ENCODE data around the gene MYRIP. TPM values are rescaled to one million over a fixed set of nuclear protein-coding genes. Genes with fewer than 3 reads are reported as not detected.
A peak's percentile ranks its signal among the peaks of the same experiment; 100 is the strongest.

Gene MYRIP
- total and polyA plus RNA-seq, 10 of the 15 experiments (the other 5 are each of a cell fraction or from before 2014, with no cell fraction given) = 0.03 to 0.08 (median 0.04) TPM; not detected in 6

- H3K9ac ChIP-seq (ENCODE audit: control insufficient read depth, insufficient read depth, low read length) = no peak overlapping the region
Measured at GRCh38 chr3:39810647-39811161, 1.3 kb downstream of the MYRIP start.

GRCh38 chr3:39811561-39811960 is 2.2 kb downstream of the MYRIP start:
- 79% methylated on average over 9 of the region's 9 CpGs for WGBS (ENCODE audit: insufficient coverage, insufficient replicate concordance, low lambda C conversion rate, missing lambda C conversion rate)
- Histone ChIP-seq H3K36me3 (ENCODE audit: control insufficient read depth in 2 of 2, insufficient read depth in 2 of 2, low read length in 1 of 2) (no peaks in the 10 kb centered on the region), H4K20me1 (ENCODE audit: control insufficient read depth, insufficient read depth) (no peaks in the 10 kb centered on the region), H3K9ac (ENCODE audit: control insufficient read depth, insufficient read depth, low read length) (no peak overlapping the region), H3K9me3 (replicated peaks; ENCODE audit: control insufficient read depth, insufficient read depth, low read length) (no peaks in the 10 kb centered on the region), H3K4me3 (no peak overlapping the region), H3K4me1 (ENCODE audit: control insufficient read depth, insufficient read depth, low read length) (no peaks in the 10 kb centered on the region), H3K27ac (ENCODE audit: control insufficient read depth, insufficient read depth) (no peak overlapping the region), H3K27me3 (replicated peaks in 1 of 2; ENCODE audit: control insufficient read depth in 2 of 2, insufficient read depth in 2 of 2, low read length in 1 of 2) (peaks cover 12 to 16% of the 10 kb centered on the region in 2 experiments), H3K4me2 (ENCODE audit: control insufficient read depth, insufficient read depth) (no peak overlapping the region), H2AFZ (ENCODE audit: control insufficient read depth, low read depth, low read length) (no peak overlapping the region), H3K79me2 (ENCODE audit: control insufficient read depth, insufficient read depth, low read length) (no peaks in the 10 kb centered on the region)
- FAIRE-seq (no peak), DNase-seq (ENCODE audit: low read depth, low spot score) (no peak), ATAC-seq (no peak)
- RAD21 ChIA-PET (ENCODE audit: unreplicated experiment) = interaction anchor here (1.2 kb wide), 1 partner anchor 367 kb away, joined by 5 read pairs; no protein-coding TSS in a partner anchor
- POLR2A ChIA-PET = no interaction called here
- CTCF ChIA-PET = interaction anchor here (1.5 to 4.2 kb wide), 3 partner anchors 53 to 372 kb away, joined by 5 to 34 read pairs (median 6); no protein-coding TSS in a partner anchor
- in situ Hi-C loops (cut with MboI) = loop anchor here (10.0 kb wide), 1 partner anchor 363 kb away; no protein-coding TSS in a partner anchor
- BruUV-seq (replicated peaks) = no TSS peak
- intact Hi-C loops (cut with micrococcal nuclease; ENCODE audit: unreplicated experiment) = loop anchor here (5.0 kb wide), 1 partner anchor 181 kb away; no protein-coding TSS in a partner anchor
- SMC1A ChIA-PET (ENCODE audit: uncharacterized antibody, unreplicated experiment) = no interaction called here
- TF ChIP-seq ZZZ3 (IDR thresholded peaks at IDR 0.05; ENCODE audit: control insufficient read depth, insufficient read length, low read depth) (no peak), CBFB (IDR thresholded peaks at IDR 0.05; ENCODE audit: low read depth) (no peak), TAF1 (IDR thresholded peaks at IDR 0.05; ENCODE audit: borderline replicate concordance, low read depth, low read length) (no peak), HDAC6 (IDR thresholded peaks at IDR 0.05; ENCODE audit: unreplicated experiment) (no peak), SRF (IDR thresholded peaks at IDR 0.05; ENCODE audit: low read depth in 2 of 2, low read length in 2 of 2) (no peak), ZNF592 (IDR thresholded peaks at IDR 0.05) (no peak), KDM1A (IDR thresholded peaks at IDR 0.05; ENCODE audit: borderline replicate concordance) (no peak), GATAD2B (conservative IDR thresholded peaks at IDR 0.05; ENCODE audit: low read depth) (no peak), GABPA (IDR thresholded peaks at IDR 0.05; ENCODE audit: low read depth) (no peak)
- TF ChIP-seq, protein P1, sequence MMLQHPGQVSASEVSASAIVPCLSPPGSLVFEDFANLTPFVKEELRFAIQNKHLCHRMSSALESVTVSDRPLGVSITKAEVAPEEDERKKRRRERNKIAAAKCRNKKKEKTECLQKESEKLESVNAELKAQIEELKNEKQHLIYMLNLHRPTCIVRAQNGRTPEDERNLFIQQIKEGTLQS (IDR thresholded peaks at IDR 0.05; ENCODE audit: borderline replicate concordance, extremely low read depth, low read depth, low read length) = no peak

More at GRCh38 chr3:39810647-39811161, 1.3 kb downstream of the MYRIP start:
- TF ChIP-seq EZH2 (IDR thresholded peaks at IDR 0.05; ENCODE audit: borderline replicate concordance, control insufficient read depth, low read depth, low read length) = 0 out of 2 replicates have a peak, but pooled peaks have one; percentile 56
- no peak for TF ChIP-seq IKZF2 (IDR thresholded peaks at IDR 0.05)
- FAIRE-seq (no peak), ATAC-seq (no peak), DNase-seq (ENCODE audit: low read depth, low spot score) (no peak)
- BruUV-seq (replicated peaks) = no TSS peak
- Histone ChIP-seq H3K27me3 (replicated peaks in 1 of 2; ENCODE audit: control insufficient read depth in 2 of 2, insufficient read depth in 2 of 2, low read length in 1 of 2) (peaks cover 12 to 18% of the 10 kb centered on the region in 2 experiments), H3K79me2 (ENCODE audit: control insufficient read depth, insufficient read depth, low read length) (no peaks in the 10 kb centered on the region), H4K20me1 (ENCODE audit: control insufficient read depth, insufficient read depth) (no peaks in the 10 kb centered on the region), H3K27ac (ENCODE audit: control insufficient read depth, insufficient read depth) (no peak overlapping the region), H3K4me1 (ENCODE audit: control insufficient read depth, insufficient read depth, low read length) (no peaks in the 10 kb centered on the region), H3K36me3 (ENCODE audit: control insufficient read depth in 2 of 2, insufficient read depth in 2 of 2, low read length in 1 of 2) (no peaks in the 10 kb centered on the region), H3K9me3 (replicated peaks; ENCODE audit: control insufficient read depth, insufficient read depth, low read length) (no peaks in the 10 kb centered on the region), H3K4me3 (no peak overlapping the region), H2AFZ (ENCODE audit: control insufficient read depth, low read depth, low read length) (no peak overlapping the region), H3K4me2 (ENCODE audit: control insufficient read depth, insufficient read depth) (no peak overlapping the region)
- in situ Hi-C loops (cut with MboI) (loop anchor here (10.0 kb wide), 1 partner anchor 364 kb away; no protein-coding TSS in a partner anchor), intact Hi-C loops (cut with micrococcal nuclease; ENCODE audit: unreplicated experiment) (loop anchor here (5.0 kb wide), 1 partner anchor 182 kb away; no protein-coding TSS in a partner anchor)
- WGBS (ENCODE audit: insufficient coverage, insufficient replicate concordance, low lambda C conversion rate, missing lambda C conversion rate) = 3% methylated on average over 16 of the region's 16 CpGs
- RAD21 ChIA-PET (ENCODE audit: unreplicated experiment) = no interaction called here
- SMC1A ChIA-PET (ENCODE audit: uncharacterized antibody, unreplicated experiment) = no interaction called here
- POLR2A ChIA-PET = no interaction called here
- CTCF ChIA-PET = interaction anchor here (4.2 kb wide), 1 partner anchor 369 kb away, joined by 34 read pairs; no protein-coding TSS in a partner anchor

All from GM12878 (cell line).